DOHH2 (cell line): ENCODE results near the gene ABCC12.

Experiments used
- CTCF ChIP-seq: fragments of 200-600 bp; sonication (generic); IDR thresholded peaks from one replicate; pipeline ENCODE4 v1.5.1; 2014; ENCODE audit warnings: antibody characterized with exemption, mild to moderate bottlenecking, low read depth, low read length; ENCODE audit not compliant: poor library complexity, severe bottlenecking
- EZH2phosphoT487 ChIP-seq: fragments of 200-600 bp; sonication (generic); IDR thresholded peaks from 2 replicates; pipeline ENCODE4 v1.6.1; 2017; ENCODE audit warnings: borderline replicate concordance, mild to moderate bottlenecking, antibody characterized with exemption, low read length, moderate library complexity, mixed read lengths

GRCh38 chr16:48156790-48157209 is 1.0 kb upstream of the ABCC12 start:
- TF ChIP-seq CTCF: peak; percentile 95
- TF ChIP-seq EZH2phosphoT487: no peak
